ENCODE measurements around the gene PLK5. TPM values are rescaled to one million over a fixed set of nuclear protein-coding genes. Genes with fewer than 3 reads are reported as not detected.

PLK5 gene
- total and polyA plus RNA-seq, 5 experiments from 2014 or later, result not detected

GRCh38 chr19:1505991-1506881, 17.6 kb upstream of the PLK5 start:
- H3K36me3 Mint-ChIP-seq, result peaks cover 0 to 2% (median 0%) of the 10 kb centered on the region in 3 donors

GRCh38 chr19:1507192-1507660, 16.7 kb upstream of the PLK5 start:
- peak overlapping the region in 6 of 10 donors; percentile 6 to 91 (median 86) for H3K4me3 Mint-ChIP-seq
- peak overlapping the region in 9 of 10 donors; percentile 77 to 97 (median 96) for H3K27ac Mint-ChIP-seq

More at GRCh38 chr19:1505991-1506881, 17.6 kb upstream of the PLK5 start:
- POLR2A ChIA-PET, result interaction anchor here (0.9 kb wide), 1 partner anchor 15 kb away, joined by 3 read pairs; the partner anchor contains the start of gene REEP6
- Mint-ChIP-seq H3K9me3 (no peaks in the 10 kb centered on the region), H3K27me3 (peaks cover 0 to 20% (median 2%) of the 10 kb centered on the region in 5 donors), H3K4me3 (peak overlapping the region in 3 of 10 donors; percentile 34 to 45 (median 42)), H3K4me1 (peaks cover 11 to 36% (median 20%) of the 10 kb centered on the region in 4 donors), H3K27ac (peak overlapping the region in 6 of 10 donors; percentile 30 to 94 (median 68))
- no peak for ATAC-seq
- DNase-seq, result no peak

GRCh38 chr19:1507763-1508506, 15.9 kb upstream of the PLK5 start:
- DNase-seq (peak; percentile 86 to 97 (median 94)), ATAC-seq (peak; percentile 90 to 95)
- H3K27me3 Mint-ChIP-seq, result peaks cover 0 to 20% (median 2%) of the 10 kb centered on the region in 5 donors
- no peaks in the 10 kb centered on the region for H3K9me3 Mint-ChIP-seq
- H3K36me3 Mint-ChIP-seq, result peaks cover 0 to 2% (median 0%) of the 10 kb centered on the region in 3 donors
- POLR2A ChIA-PET, result no interaction called here
- H3K4me3 Mint-ChIP-seq, result peak overlapping the region; percentile 78 to 93 (median 88)
- H3K4me1 Mint-ChIP-seq, result peaks cover 11 to 44% (median 23%) of the 10 kb centered on the region in 4 donors
- peak overlapping the region; percentile 77 to 97 (median 95) for H3K27ac Mint-ChIP-seq

More at GRCh38 chr19:1507192-1507660, 16.7 kb upstream of the PLK5 start:
- H3K27me3 Mint-ChIP-seq, result peaks cover 0 to 20% (median 2%) of the 10 kb centered on the region in 5 donors
- POLR2A ChIA-PET, result no interaction called here
- H3K36me3 Mint-ChIP-seq, result peaks cover 0 to 2% (median 0%) of the 10 kb centered on the region in 3 donors
- H3K4me1 Mint-ChIP-seq, result peaks cover 11 to 39% (median 21%) of the 10 kb centered on the region in 4 donors
- DNase-seq, result no peak
- H3K9me3 Mint-ChIP-seq, result no peaks in the 10 kb centered on the region
- no peak for ATAC-seq

- Mint-ChIP-seq H3K36me3 (peaks cover 0 to 2% (median 0%) of the 10 kb centered on the region in 3 donors), H3K4me3 (peak overlapping the region in 9 of 10 donors; percentile 13 to 93 (median 56)), H3K9me3 (no peaks in the 10 kb centered on the region), H3K4me1 (peaks cover 10 to 39% (median 22%) of the 10 kb centered on the region in 4 donors), H3K27me3 (peaks cover 0 to 20% (median 2%) of the 10 kb centered on the region in 5 donors), H3K27ac (peak overlapping the region in 4 of 10 donors; percentile 29 to 79 (median 64))
- DNase-seq (no peak), ATAC-seq (no peak)
- POLR2A ChIA-PET, result no interaction called here
Measured at GRCh38 chr19:1508507-1508856, 15.4 kb upstream of the PLK5 start.

- ATAC-seq, result no peak
- no peaks in the 10 kb centered on the region for H3K9me3 Mint-ChIP-seq
- H3K36me3 Mint-ChIP-seq, result no peaks in the 10 kb centered on the region
- H3K4me3 Mint-ChIP-seq, result peak overlapping the region in 4 of 10 donors; percentile 0 to 55 (median 31)
- POLR2A ChIA-PET, result no interaction called here
- H3K27ac Mint-ChIP-seq, result peak overlapping the region in 3 of 10 donors; percentile 60 to 88 (median 65)
- no peak for DNase-seq
- peaks cover 0 to 16% (median 7%) of the 10 kb centered on the region in 5 donors for H3K27me3 Mint-ChIP-seq
- H3K4me1 Mint-ChIP-seq, result peaks cover 11 to 37% (median 20%) of the 10 kb centered on the region in 4 donors
Measured at GRCh38 chr19:1509602-1510441, 14.1 kb upstream of the PLK5 start.

- peaks cover 11 to 35% (median 20%) of the 10 kb centered on the region in 4 donors for H3K4me1 Mint-ChIP-seq
- no peak overlapping the region for H3K27ac Mint-ChIP-seq
- ATAC-seq, result no peak
- H3K36me3 Mint-ChIP-seq, result no peaks in the 10 kb centered on the region
- no peaks in the 10 kb centered on the region for H3K9me3 Mint-ChIP-seq
- POLR2A ChIA-PET, result no interaction called here
- H3K4me3 Mint-ChIP-seq, result peak overlapping the region in 1 of 10 donors; percentile 36
- DNase-seq, result no peak
- H3K27me3 Mint-ChIP-seq, result peaks cover 0 to 14% (median 5%) of the 10 kb centered on the region in 5 donors
Measured at GRCh38 chr19:1510442-1510806, 13.5 kb upstream of the PLK5 start.

- peaks cover 11 to 34% (median 20%) of the 10 kb centered on the region in 4 donors for H3K4me1 Mint-ChIP-seq
- no peak for ATAC-seq
- H3K27ac Mint-ChIP-seq, result peak overlapping the region in 2 of 10 donors; percentile 63 to 67
- peak overlapping the region in 5 of 10 donors; percentile 11 to 59 (median 24) for H3K4me3 Mint-ChIP-seq
- POLR2A ChIA-PET, result no interaction called here
- no peak for DNase-seq
- peaks cover 0 to 10% (median 2%) of the 10 kb centered on the region in 5 donors for H3K27me3 Mint-ChIP-seq
- H3K9me3 Mint-ChIP-seq, result no peaks in the 10 kb centered on the region
- no peaks in the 10 kb centered on the region for H3K36me3 Mint-ChIP-seq
Measured at GRCh38 chr19:1510807-1511206, 13.1 kb upstream of the PLK5 start.

GRCh38 chr19:1511318-1512317, 12.3 kb upstream of the PLK5 start:
- peaks cover 0 to 15% (median 3%) of the 10 kb centered on the region in 5 donors for H3K27me3 Mint-ChIP-seq
- no peaks in the 10 kb centered on the region for H3K9me3 Mint-ChIP-seq
- H3K27ac Mint-ChIP-seq, result peak overlapping the region in 2 of 10 donors; percentile 63 to 72
- no peak for ATAC-seq
- peak overlapping the region; percentile 63 to 82 (median 69) for H3K4me3 Mint-ChIP-seq
- no peaks in the 10 kb centered on the region for H3K36me3 Mint-ChIP-seq
- DNase-seq, result no peak
- POLR2A ChIA-PET, result interaction anchor here (0.5 to 1.5 kb wide), 2 partner anchors 243 to 606 kb away, joined by 3 to 4 read pairs; partner anchors contain the start of gene CIRBP
- H3K4me1 Mint-ChIP-seq, result peaks cover 9 to 31% (median 20%) of the 10 kb centered on the region in 4 donors

GRCh38 chr19:1512671-1513498, 11.0 kb upstream of the PLK5 start, which contains the start of gene ADAMTSL5:
TSS of gene ADAMTSL5 (minus strand) at chr19:1513019. CDS start at chr19:1510943, 2,076 bp downstream.
- DNase-seq, result peak in 9 of 10 donors; percentile 27 to 61 (median 51)
- peaks cover 0 to 16% (median 3%) of the 10 kb centered on the region in 5 donors for H3K27me3 Mint-ChIP-seq
- H3K4me1 Mint-ChIP-seq, result peaks cover 7 to 24% (median 15%) of the 10 kb centered on the region in 4 donors

More at GRCh38 chr19:1512671-1513498, 11.0 kb upstream of the PLK5 start, which contains the start of gene ADAMTSL5:
- H3K4me3 Mint-ChIP-seq, result peak within 1 kb of the TSS; percentile 63 to 82 (median 69)
- no peaks in the 10 kb centered on the region for H3K36me3 Mint-ChIP-seq
- peak within 1 kb of the TSS in 3 of 10 donors; percentile 47 to 72 (median 69) for H3K27ac Mint-ChIP-seq
- ATAC-seq, result peak; percentile 68 to 81
- POLR2A ChIA-PET, result interaction anchor here (0.5 to 1.5 kb wide), 2 partner anchors 71 to 244 kb away, joined by 3 read pairs; partner anchors contain the start of gene CIRBP
- no peaks in the 10 kb centered on the region for H3K9me3 Mint-ChIP-seq
